Panc1 (cell line): ENCODE measurements around the gene MAN2B1.

Experiments used
- POLR2AphosphoS5 ChIP-seq: IDR thresholded peaks from 2 replicates; pipeline ENCODE4 v1.6.1; 2012; ENCODE audit warnings: mild to moderate bottlenecking, low read depth, low read length, moderate library complexity
- TF ChIP-seq, protein P1 (sequence below): fragments of 450-650 bp; IDR thresholded peaks from 2 replicates; pipeline ENCODE4 v1.5.1; 2017; ENCODE audit warnings: mild to moderate bottlenecking

DNA sequence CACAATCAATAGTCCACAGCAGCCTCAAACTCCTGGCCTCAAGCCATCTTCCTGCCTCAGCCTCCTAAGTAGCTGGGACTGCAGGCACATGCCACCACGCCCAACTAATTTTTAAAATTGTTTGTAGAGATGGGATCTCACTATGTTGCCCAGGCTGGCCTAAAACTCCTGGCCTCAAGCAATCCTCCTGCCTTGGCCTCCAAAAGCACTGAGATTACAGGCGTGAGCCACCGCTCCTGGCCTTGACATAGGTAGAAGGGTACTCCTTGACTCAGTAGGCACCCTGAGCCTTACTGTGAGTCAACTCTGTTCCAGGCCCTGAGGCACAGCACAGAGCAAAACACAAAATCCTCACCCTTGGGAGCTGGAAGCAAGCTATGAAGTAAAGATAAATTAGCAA is 49.4 kb upstream of the MAN2B1 start:
- TF ChIP-seq, protein P1, sequence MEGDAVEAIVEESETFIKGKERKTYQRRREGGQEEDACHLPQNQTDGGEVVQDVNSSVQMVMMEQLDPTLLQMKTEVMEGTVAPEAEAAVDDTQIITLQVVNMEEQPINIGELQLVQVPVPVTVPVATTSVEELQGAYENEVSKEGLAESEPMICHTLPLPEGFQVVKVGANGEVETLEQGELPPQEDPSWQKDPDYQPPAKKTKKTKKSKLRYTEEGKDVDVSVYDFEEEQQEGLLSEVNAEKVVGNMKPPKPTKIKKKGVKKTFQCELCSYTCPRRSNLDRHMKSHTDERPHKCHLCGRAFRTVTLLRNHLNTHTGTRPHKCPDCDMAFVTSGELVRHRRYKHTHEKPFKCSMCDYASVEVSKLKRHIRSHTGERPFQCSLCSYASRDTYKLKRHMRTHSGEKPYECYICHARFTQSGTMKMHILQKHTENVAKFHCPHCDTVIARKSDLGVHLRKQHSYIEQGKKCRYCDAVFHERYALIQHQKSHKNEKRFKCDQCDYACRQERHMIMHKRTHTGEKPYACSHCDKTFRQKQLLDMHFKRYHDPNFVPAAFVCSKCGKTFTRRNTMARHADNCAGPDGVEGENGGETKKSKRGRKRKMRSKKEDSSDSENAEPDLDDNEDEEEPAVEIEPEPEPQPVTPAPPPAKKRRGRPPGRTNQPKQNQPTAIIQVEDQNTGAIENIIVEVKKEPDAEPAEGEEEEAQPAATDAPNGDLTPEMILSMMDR = no peak
- no peak for TF ChIP-seq POLR2AphosphoS5
